Endometrial microvascular endothelial cells (primary cell): ENCODE measurements around the gene JAZF1. TPM values are rescaled to one million over a fixed set of nuclear protein-coding genes. Genes with fewer than 3 reads are reported as not detected.
"Not testable (repeated sequence)": the region's sequence is repeated elsewhere in the genome, so short reads cannot be mapped to it uniquely, and the experiment has no call there.

Experiments
- in situ Hi-C: cut with HindIII; loops from 2 replicates; pipeline ENCODE4 v1.10.0; 2017; ENCODE audit warnings: low sequenced_read_pairs, low pct_unique_long_range_greater_than_20kb; ENCODE audit errors: inconsistent ontology term
- total RNA-seq: library from RNA; depleted of rRNA; stranded (reverse); fragments of >200 nt; gene quantifications from one replicate; pipeline ENCODE4 v1.2.3, GENCODE V29; 2015; ENCODE audit errors: inconsistent ontology term

The JAZF1 gene
- total RNA-seq, 1 donor from 2014 or later, result 8.9 TPM

GRCh38 chr7:27922389-27922788 lies 258.2 kb downstream of the JAZF1 start:
- in situ Hi-C loops, result not testable (repeated sequence)

GRCh38 chr7:27921081-27921836 lies 259.3 kb downstream of the JAZF1 start:
- in situ Hi-C loops, result no loop called here

GRCh38 chr7:27920281-27920946 lies 260.2 kb downstream of the JAZF1 start:
- in situ Hi-C loops, result no loop called here

- in situ Hi-C loops, result no loop called here
Measured at GRCh38 chr7:27918503-27918902, 262.1 kb downstream of the JAZF1 start.

GRCh38 chr7:27917774-27918314 lies 262.8 kb downstream of the JAZF1 start:
- in situ Hi-C loops, result no loop called here

GRCh38 chr7:27917119-27917518 lies 263.5 kb downstream of the JAZF1 start:
- in situ Hi-C loops, result no loop called here

- in situ Hi-C loops, result no loop called here
Measured at GRCh38 chr7:27916372-27916771, 264.2 kb downstream of the JAZF1 start.

GRCh38 chr7:27914409-27914808 lies 266.2 kb downstream of the JAZF1 start:
- in situ Hi-C loops, result no loop called here

GRCh38 chr7:27912751-27913150 lies 267.8 kb downstream of the JAZF1 start:
- in situ Hi-C loops, result no loop called here

GRCh38 chr7:27911920-27912319 lies 268.7 kb downstream of the JAZF1 start:
- in situ Hi-C loops, result no loop called here

- in situ Hi-C loops, result no loop called here
Measured at GRCh38 chr7:27910326-27910725, 270.3 kb downstream of the JAZF1 start.

GRCh38 chr7:27908534-27909165 lies 271.9 kb downstream of the JAZF1 start:
- in situ Hi-C loops, result no loop called here

- in situ Hi-C loops, result no loop called here
Measured at GRCh38 chr7:27906385-27907091, 274.1 kb downstream of the JAZF1 start.

GRCh38 chr7:27905951-27906350 lies 274.6 kb downstream of the JAZF1 start:
- in situ Hi-C loops, result no loop called here

GRCh38 chr7:27901028-27901760 lies 279.4 kb downstream of the JAZF1 start:
- in situ Hi-C loops, result no loop called here

GRCh38 chr7:27900006-27900405 lies 280.6 kb downstream of the JAZF1 start:
- in situ Hi-C loops, result no loop called here

- in situ Hi-C loops, result no loop called here
Measured at GRCh38 chr7:27899601-27900000, 281.0 kb downstream of the JAZF1 start.

- in situ Hi-C loops, result no loop called here
Measured at GRCh38 chr7:27897441-27897847, 283.2 kb downstream of the JAZF1 start.

- in situ Hi-C loops, result no loop called here
Measured at GRCh38 chr7:27897001-27897400, 283.6 kb downstream of the JAZF1 start.
